Measurements from ENCODE around the gene PTPRM. TPM values are rescaled to one million over a fixed set of nuclear protein-coding genes. Genes with fewer than 3 reads are reported as not detected.

Gene PTPRM
- total RNA-seq, 1 experiment from 2014 or later = not detected

GRCh38 chr18:7677424-7677823 lies 110.3 kb downstream of the PTPRM start:
- ChIA-PET CTCF (no interaction called here), POLR2A (ENCODE audit: low non-redundant PET) (no interaction called here)
- DNase-seq (ENCODE audit: low spot score) = no peak
- no peaks in the 10 kb centered on the region for H3K27me3 ChIP-seq (replicated peaks; ENCODE audit: insufficient read depth, low read depth, low read length, poor library complexity)
- peaks cover 7% of the 10 kb centered on the region for H3K9me3 ChIP-seq (ENCODE audit: low read depth, low read length, poor library complexity, severe bottlenecking)
- no peaks in the 10 kb centered on the region for H3K4me1 ChIP-seq (ENCODE audit: insufficient read depth, low read length, poor library complexity, severe bottlenecking)
- no peak for TF ChIP-seq EZH2 (IDR thresholded peaks at IDR 0.05; ENCODE audit: borderline replicate concordance, low read depth, low read length, poor library complexity, severe bottlenecking)
- no peak for TF ChIP-seq CTCF (conservative IDR thresholded peaks at IDR 0.05; ENCODE audit: low read depth, low read length)
- intact Hi-C loops (cut with micrococcal nuclease; ENCODE audit: unreplicated experiment) = no loop called here
- no peak overlapping the region for H3K27ac ChIP-seq (ENCODE audit: low read depth, low read length, poor library complexity, severe bottlenecking)
- no TSS peak for BruUV-seq (replicated peaks)
- H3K4me3 ChIP-seq (ENCODE audit: low read depth, low read length, poor library complexity, severe bottlenecking) = no peak overlapping the region
- H3K36me3 ChIP-seq (ENCODE audit: insufficient read depth, low read length, poor library complexity, severe bottlenecking) = no peaks in the 10 kb centered on the region

GRCh38 chr18:7678389-7678788 lies 111.3 kb downstream of the PTPRM start:
- Histone ChIP-seq H3K9me3 (ENCODE audit: low read depth, low read length, poor library complexity, severe bottlenecking) (peaks cover 4% of the 10 kb centered on the region), H3K27me3 (replicated peaks; ENCODE audit: insufficient read depth, low read depth, low read length, poor library complexity) (no peaks in the 10 kb centered on the region), H3K4me1 (ENCODE audit: insufficient read depth, low read length, poor library complexity, severe bottlenecking) (no peaks in the 10 kb centered on the region), H3K4me3 (ENCODE audit: low read depth, low read length, poor library complexity, severe bottlenecking) (no peak overlapping the region), H3K36me3 (ENCODE audit: insufficient read depth, low read length, poor library complexity, severe bottlenecking) (no peaks in the 10 kb centered on the region), H3K27ac (ENCODE audit: low read depth, low read length, poor library complexity, severe bottlenecking) (no peak overlapping the region)
- no peak for DNase-seq (ENCODE audit: low spot score)
- CTCF ChIA-PET = no interaction called here
- POLR2A ChIA-PET (ENCODE audit: low non-redundant PET) = no interaction called here
- TF ChIP-seq EZH2 (IDR thresholded peaks at IDR 0.05; ENCODE audit: borderline replicate concordance, low read depth, low read length, poor library complexity, severe bottlenecking) = no peak
- no peak for TF ChIP-seq CTCF (conservative IDR thresholded peaks at IDR 0.05; ENCODE audit: low read depth, low read length)
- intact Hi-C loops (cut with micrococcal nuclease; ENCODE audit: unreplicated experiment) = no loop called here
- no TSS peak for BruUV-seq (replicated peaks)

GRCh38 chr18:7678801-7679200 lies 111.7 kb downstream of the PTPRM start:
- intact Hi-C loops (cut with micrococcal nuclease; ENCODE audit: unreplicated experiment) = no loop called here
- H3K27ac ChIP-seq (ENCODE audit: low read depth, low read length, poor library complexity, severe bottlenecking) = no peak overlapping the region
- no peak overlapping the region for H3K4me3 ChIP-seq (ENCODE audit: low read depth, low read length, poor library complexity, severe bottlenecking)
- POLR2A ChIA-PET (ENCODE audit: low non-redundant PET) = no interaction called here
- H3K27me3 ChIP-seq (replicated peaks; ENCODE audit: insufficient read depth, low read depth, low read length, poor library complexity) = no peaks in the 10 kb centered on the region
- H3K36me3 ChIP-seq (ENCODE audit: insufficient read depth, low read length, poor library complexity, severe bottlenecking) = no peaks in the 10 kb centered on the region
- no TSS peak for BruUV-seq (replicated peaks)
- H3K4me1 ChIP-seq (ENCODE audit: insufficient read depth, low read length, poor library complexity, severe bottlenecking) = no peaks in the 10 kb centered on the region
- H3K9me3 ChIP-seq (ENCODE audit: low read depth, low read length, poor library complexity, severe bottlenecking) = peaks cover 4% of the 10 kb centered on the region
- DNase-seq (ENCODE audit: low spot score) = no peak
- CTCF ChIA-PET = no interaction called here
- no peak for TF ChIP-seq CTCF (conservative IDR thresholded peaks at IDR 0.05; ENCODE audit: low read depth, low read length)
- TF ChIP-seq EZH2 (IDR thresholded peaks at IDR 0.05; ENCODE audit: borderline replicate concordance, low read depth, low read length, poor library complexity, severe bottlenecking) = no peak
